DND-41 (cell line): ENCODE measurements around the gene GRXCR1.

ENCODE experiments used
- ATAC-seq: fragments of 200-7000 bp; cut with Tn5 transposase; 3 replicates; pipeline ENCODE4 v1.9.1; 2021; ENCODE audit warnings: low read depth; ENCODE audit not compliant: insufficient read depth
- DNase-seq: peaks from one replicate; pipeline ENCODE4 v3.0.0-alpha.2; 2020
- H2AFZ ChIP-seq: 2 replicates; pipeline ENCODE4 v1.6.0; 2012; ENCODE audit warnings: low read depth, low read length
- H3K27ac ChIP-seq: 2 replicates; pipeline ENCODE4 v1.5.1; 2012; ENCODE audit warnings: low read length, inconsistent platforms
- H3K27me3 ChIP-seq: fragments of 200-600 bp; sonication (generic); 2 replicates; pipeline ENCODE4 v1.6.0; 2012; ENCODE audit warnings: low read length, mild to moderate bottlenecking, inconsistent platforms; ENCODE audit not compliant: insufficient read depth, poor library complexity
- H3K36me3 ChIP-seq: 2 replicates; pipeline ENCODE4 v1.5.1; 2012; ENCODE audit warnings: low read length, inconsistent platforms; ENCODE audit not compliant: insufficient read depth
- H3K4me1 ChIP-seq: 2 replicates; pipeline ENCODE4 v1.5.1; 2012; ENCODE audit warnings: mild to moderate bottlenecking, low read length; ENCODE audit not compliant: insufficient read depth
- H3K4me2 ChIP-seq: 2 replicates; pipeline ENCODE4 v1.6.0; 2012; ENCODE audit warnings: mild to moderate bottlenecking, moderate library complexity, low read length, inconsistent platforms; ENCODE audit not compliant: insufficient read depth
- H3K4me3 ChIP-seq, 2 experiments: fragments of 200-600 bp in 1 of 2; shearing (Covaris generic) in 1 of 2; 2 replicates each; pipeline ENCODE4 v1.5.1; 2012 to 2016; ENCODE audit warnings: inconsistent platforms in 2 of 2, low read length in 2 of 2, mild to moderate bottlenecking in 2 of 2, low read depth in 1 of 2, moderate library complexity in 1 of 2
- H3K79me2 ChIP-seq: 2 replicates; pipeline ENCODE4 v1.6.0; 2012; ENCODE audit warnings: low read length, inconsistent platforms; ENCODE audit not compliant: insufficient read depth
- H3K9ac ChIP-seq: 2 replicates; pipeline ENCODE4 v1.6.0; 2012; ENCODE audit warnings: low read depth, mild to moderate bottlenecking, inconsistent platforms, low read length, moderate library complexity
- H3K9me3 ChIP-seq: 2 replicates; pipeline ENCODE4 v1.5.1; 2012; ENCODE audit warnings: low read length, moderate library complexity, mild to moderate bottlenecking, inconsistent platforms; ENCODE audit not compliant: insufficient read depth, severe bottlenecking
- H4K20me1 ChIP-seq: 2 replicates; pipeline ENCODE4 v1.6.0; 2012; ENCODE audit warnings: low read length; ENCODE audit not compliant: insufficient read depth
- EZH2 ChIP-seq: IDR thresholded peaks from 3 replicates; pipeline ENCODE4 v1.6.1; 2012; ENCODE audit warnings: borderline replicate concordance, low read depth, mild to moderate bottlenecking, moderate library complexity, low read length, inconsistent platforms; ENCODE audit not compliant: severe bottlenecking
- TF ChIP-seq, protein P1 (sequence below): IDR thresholded peaks from 2 replicates; pipeline ENCODE4 v1.5.1; 2012; ENCODE audit warnings: borderline replicate concordance, low read length, moderate library complexity, mild to moderate bottlenecking; ENCODE audit not compliant: poor library complexity, severe bottlenecking; ENCODE audit errors: extremely low read depth

Gene GRXCR1

DNA sequence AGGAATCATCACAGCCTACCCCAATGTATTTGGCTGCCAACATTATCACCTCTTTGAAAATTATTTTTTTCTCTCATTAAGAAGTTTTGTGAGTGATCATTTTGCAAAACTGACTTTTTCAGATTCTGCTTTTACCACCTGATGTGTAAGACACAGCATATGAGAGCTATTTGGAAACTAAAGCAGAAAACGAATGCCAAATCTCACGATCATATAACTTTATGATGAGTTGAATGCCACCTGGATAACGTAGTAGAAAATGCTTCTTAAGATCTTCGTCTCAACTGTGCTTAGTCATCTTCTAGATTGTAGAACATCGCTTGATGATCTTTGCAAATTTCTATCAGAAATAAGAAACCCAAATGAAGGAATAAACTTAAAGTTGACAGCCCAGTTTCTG is 21.3 kb upstream of the GRXCR1 start:
- H3K9me3 ChIP-seq: no peaks in the 10 kb centered on the region
- H3K27me3 ChIP-seq: no peaks in the 10 kb centered on the region
- no peaks in the 10 kb centered on the region for H3K36me3 ChIP-seq
- ATAC-seq (no peak), DNase-seq (no peak)
- H3K4me1 ChIP-seq: no peaks in the 10 kb centered on the region
- no peak overlapping the region for H2AFZ ChIP-seq
- H3K9ac ChIP-seq: no peak overlapping the region
- no peak for TF ChIP-seq EZH2
- TF ChIP-seq, protein P1, sequence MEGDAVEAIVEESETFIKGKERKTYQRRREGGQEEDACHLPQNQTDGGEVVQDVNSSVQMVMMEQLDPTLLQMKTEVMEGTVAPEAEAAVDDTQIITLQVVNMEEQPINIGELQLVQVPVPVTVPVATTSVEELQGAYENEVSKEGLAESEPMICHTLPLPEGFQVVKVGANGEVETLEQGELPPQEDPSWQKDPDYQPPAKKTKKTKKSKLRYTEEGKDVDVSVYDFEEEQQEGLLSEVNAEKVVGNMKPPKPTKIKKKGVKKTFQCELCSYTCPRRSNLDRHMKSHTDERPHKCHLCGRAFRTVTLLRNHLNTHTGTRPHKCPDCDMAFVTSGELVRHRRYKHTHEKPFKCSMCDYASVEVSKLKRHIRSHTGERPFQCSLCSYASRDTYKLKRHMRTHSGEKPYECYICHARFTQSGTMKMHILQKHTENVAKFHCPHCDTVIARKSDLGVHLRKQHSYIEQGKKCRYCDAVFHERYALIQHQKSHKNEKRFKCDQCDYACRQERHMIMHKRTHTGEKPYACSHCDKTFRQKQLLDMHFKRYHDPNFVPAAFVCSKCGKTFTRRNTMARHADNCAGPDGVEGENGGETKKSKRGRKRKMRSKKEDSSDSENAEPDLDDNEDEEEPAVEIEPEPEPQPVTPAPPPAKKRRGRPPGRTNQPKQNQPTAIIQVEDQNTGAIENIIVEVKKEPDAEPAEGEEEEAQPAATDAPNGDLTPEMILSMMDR: no peak
- no peak overlapping the region for H3K27ac ChIP-seq
- no peak overlapping the region for H3K4me2 ChIP-seq
- no peaks in the 10 kb centered on the region for H3K79me2 ChIP-seq
- H4K20me1 ChIP-seq: no peaks in the 10 kb centered on the region
- H3K4me3 ChIP-seq: no peak overlapping the region

GRCh38 chr4:42871671-42872290 is 20.7 kb upstream of the GRXCR1 start:
- Histone ChIP-seq H3K27ac (no peak overlapping the region), H2AFZ (no peak overlapping the region), H3K36me3 (no peaks in the 10 kb centered on the region), H3K9me3 (no peaks in the 10 kb centered on the region), H3K4me3 (no peak overlapping the region), H3K79me2 (no peaks in the 10 kb centered on the region), H3K9ac (no peak overlapping the region), H4K20me1 (no peaks in the 10 kb centered on the region), H3K4me1 (no peaks in the 10 kb centered on the region), H3K4me2 (no peak overlapping the region), H3K27me3 (no peaks in the 10 kb centered on the region)
- DNase-seq: no peak
- TF ChIP-seq, protein P1: no peak
- TF ChIP-seq EZH2: no peak
- ATAC-seq: no peak

GRCh38 chr4:42878863-42879262 is 13.7 kb upstream of the GRXCR1 start:
- no peaks in the 10 kb centered on the region for H3K27me3 ChIP-seq
- no peaks in the 10 kb centered on the region for H3K36me3 ChIP-seq
- H3K4me3 ChIP-seq: no peak overlapping the region
- H3K9me3 ChIP-seq: no peaks in the 10 kb centered on the region
- no peak for TF ChIP-seq EZH2
- TF ChIP-seq, protein P1: no peak
- H2AFZ ChIP-seq: no peak overlapping the region
- H4K20me1 ChIP-seq: no peaks in the 10 kb centered on the region
- no peaks in the 10 kb centered on the region for H3K79me2 ChIP-seq
- H3K9ac ChIP-seq: no peak overlapping the region
- no peak overlapping the region for H3K27ac ChIP-seq
- DNase-seq (no peak), ATAC-seq (no peak)
- H3K4me1 ChIP-seq: no peaks in the 10 kb centered on the region
- no peak overlapping the region for H3K4me2 ChIP-seq

DNA sequence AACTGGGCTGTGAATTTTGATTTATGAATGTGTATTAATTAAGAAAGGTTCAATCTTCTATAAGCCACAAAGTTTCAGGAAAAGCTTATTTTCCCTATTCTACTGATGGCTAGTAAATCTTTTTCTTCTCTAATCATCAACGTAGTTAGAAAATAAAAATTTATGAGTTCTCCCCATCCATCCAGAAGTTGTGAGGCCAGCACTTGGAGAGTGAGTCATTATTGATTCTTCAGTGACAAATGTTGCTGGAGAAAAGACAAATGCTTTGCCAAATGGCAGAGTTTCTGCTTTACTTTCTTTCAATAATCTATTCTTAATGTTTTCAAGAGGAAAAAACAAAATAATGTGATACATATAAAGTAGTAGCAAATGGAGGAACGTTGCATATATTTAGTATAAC is 11.3 kb upstream of the GRXCR1 start:
- DNase-seq (no peak), ATAC-seq (no peak)
- Histone ChIP-seq H4K20me1 (no peaks in the 10 kb centered on the region), H3K4me2 (no peak overlapping the region), H3K4me3 (no peak overlapping the region), H3K27ac (no peak overlapping the region), H3K9me3 (no peaks in the 10 kb centered on the region), H2AFZ (no peak overlapping the region), H3K79me2 (no peaks in the 10 kb centered on the region), H3K4me1 (no peaks in the 10 kb centered on the region), H3K27me3 (no peaks in the 10 kb centered on the region), H3K9ac (no peak overlapping the region), H3K36me3 (no peaks in the 10 kb centered on the region)
- no peak for TF ChIP-seq EZH2
- TF ChIP-seq, protein P1: no peak
